Upper lobe of left lung (tissue), 4 donors: ENCODE measurements around the gene DPY19L2.
"Not testable (repeated sequence)": the region's sequence is repeated elsewhere in the genome, so short reads cannot be mapped to it uniquely, and the experiment has no call there.

Experiments
- POLR2AphosphoS5 ChIP-seq, 2 donors: sonication (generic); formaldehyde crosslinking; IDR thresholded peaks; one replicate each; pipeline ENCODE4 v1.5.1; 2017; ENCODE audit warnings: antibody characterized with exemption in 2 of 2
- TF ChIP-seq, protein P1 (sequence below), 6 experiments: fragments of 450-650 bp in 4 of 6; fragments of 200-600 bp in 2 of 6; sonication (generic) in 2 of 6; IDR thresholded peaks; one replicate each; pipeline ENCODE4 v1.5.1; 2016 to 2019; ENCODE audit warnings: antibody characterized with exemption in 6 of 6

- TF ChIP-seq, protein P1, sequence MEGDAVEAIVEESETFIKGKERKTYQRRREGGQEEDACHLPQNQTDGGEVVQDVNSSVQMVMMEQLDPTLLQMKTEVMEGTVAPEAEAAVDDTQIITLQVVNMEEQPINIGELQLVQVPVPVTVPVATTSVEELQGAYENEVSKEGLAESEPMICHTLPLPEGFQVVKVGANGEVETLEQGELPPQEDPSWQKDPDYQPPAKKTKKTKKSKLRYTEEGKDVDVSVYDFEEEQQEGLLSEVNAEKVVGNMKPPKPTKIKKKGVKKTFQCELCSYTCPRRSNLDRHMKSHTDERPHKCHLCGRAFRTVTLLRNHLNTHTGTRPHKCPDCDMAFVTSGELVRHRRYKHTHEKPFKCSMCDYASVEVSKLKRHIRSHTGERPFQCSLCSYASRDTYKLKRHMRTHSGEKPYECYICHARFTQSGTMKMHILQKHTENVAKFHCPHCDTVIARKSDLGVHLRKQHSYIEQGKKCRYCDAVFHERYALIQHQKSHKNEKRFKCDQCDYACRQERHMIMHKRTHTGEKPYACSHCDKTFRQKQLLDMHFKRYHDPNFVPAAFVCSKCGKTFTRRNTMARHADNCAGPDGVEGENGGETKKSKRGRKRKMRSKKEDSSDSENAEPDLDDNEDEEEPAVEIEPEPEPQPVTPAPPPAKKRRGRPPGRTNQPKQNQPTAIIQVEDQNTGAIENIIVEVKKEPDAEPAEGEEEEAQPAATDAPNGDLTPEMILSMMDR (IDR thresholded peaks at IDR 0.05) = not testable (repeated sequence)
- not testable (repeated sequence) for TF ChIP-seq POLR2AphosphoS5 (IDR thresholded peaks at IDR 0.05)
These were observed 90.7 kb downstream of the DPY19L2 start for GRCh38 chr12:63577631-63578030.
